ENCODE results near the gene HOXA9.

The HOXA9 gene

GRCh38 chr7:27119412-27119911, 45.9 kb downstream of the HOXA9 start:
- no peak for DNase-seq (ENCODE audit: low read depth)
- no peak for TF ChIP-seq CTCF (IDR thresholded peaks at IDR 0.05; ENCODE audit: low read depth, low read length, missing control alignments)
- H3K4me3 ChIP-seq (ENCODE audit: low read depth, low read length) = no peak overlapping the region

GRCh38 chr7:27118580-27118979, 46.8 kb downstream of the HOXA9 start:
- DNase-seq (ENCODE audit: low read depth) = no peak
- TF ChIP-seq CTCF (IDR thresholded peaks at IDR 0.05; ENCODE audit: low read depth, low read length, missing control alignments) = no peak
- no peak overlapping the region for H3K4me3 ChIP-seq (ENCODE audit: low read depth, low read length)

GRCh38 chr7:27117887-27118491, 47.3 kb downstream of the HOXA9 start:
- no peak for DNase-seq (ENCODE audit: low read depth)
- no peak overlapping the region for H3K4me3 ChIP-seq (ENCODE audit: low read depth, low read length)
- no peak for TF ChIP-seq CTCF (IDR thresholded peaks at IDR 0.05; ENCODE audit: low read depth, low read length, missing control alignments)

GRCh38 chr7:27116962-27117886, 48.1 kb downstream of the HOXA9 start:
- TF ChIP-seq CTCF (IDR thresholded peaks at IDR 0.05; ENCODE audit: low read depth, low read length, missing control alignments) = no peak
- H3K4me3 ChIP-seq (ENCODE audit: low read depth, low read length) = no peak overlapping the region
- DNase-seq (ENCODE audit: low read depth) = no peak

- no peak for DNase-seq (ENCODE audit: low read depth)
- no peak overlapping the region for H3K4me3 ChIP-seq (ENCODE audit: low read depth, low read length)
- no peak for TF ChIP-seq CTCF (IDR thresholded peaks at IDR 0.05; ENCODE audit: low read depth, low read length, missing control alignments)
Measured at GRCh38 chr7:27116031-27116961, 49.0 kb downstream of the HOXA9 start.

- no peak for TF ChIP-seq CTCF (IDR thresholded peaks at IDR 0.05; ENCODE audit: low read depth, low read length, missing control alignments)
- no peak overlapping the region for H3K4me3 ChIP-seq (ENCODE audit: low read depth, low read length)
- no peak for DNase-seq (ENCODE audit: low read depth)
Measured at GRCh38 chr7:27115221-27116026, 49.9 kb downstream of the HOXA9 start.
